Amygdala (tissue), 56 donors: ENCODE results near the gene GORASP2.

Experiments used
- DNase-seq, 56 donors: peaks; one replicate each; lab custom pipeline; 2025; lab: John Stamatoyannopoulos, UW

GORASP2 gene

GRCh38 chr2:170963386-170963785 lies 34.3 kb downstream of the GORASP2 start:
- no peak for DNase-seq

DNA sequence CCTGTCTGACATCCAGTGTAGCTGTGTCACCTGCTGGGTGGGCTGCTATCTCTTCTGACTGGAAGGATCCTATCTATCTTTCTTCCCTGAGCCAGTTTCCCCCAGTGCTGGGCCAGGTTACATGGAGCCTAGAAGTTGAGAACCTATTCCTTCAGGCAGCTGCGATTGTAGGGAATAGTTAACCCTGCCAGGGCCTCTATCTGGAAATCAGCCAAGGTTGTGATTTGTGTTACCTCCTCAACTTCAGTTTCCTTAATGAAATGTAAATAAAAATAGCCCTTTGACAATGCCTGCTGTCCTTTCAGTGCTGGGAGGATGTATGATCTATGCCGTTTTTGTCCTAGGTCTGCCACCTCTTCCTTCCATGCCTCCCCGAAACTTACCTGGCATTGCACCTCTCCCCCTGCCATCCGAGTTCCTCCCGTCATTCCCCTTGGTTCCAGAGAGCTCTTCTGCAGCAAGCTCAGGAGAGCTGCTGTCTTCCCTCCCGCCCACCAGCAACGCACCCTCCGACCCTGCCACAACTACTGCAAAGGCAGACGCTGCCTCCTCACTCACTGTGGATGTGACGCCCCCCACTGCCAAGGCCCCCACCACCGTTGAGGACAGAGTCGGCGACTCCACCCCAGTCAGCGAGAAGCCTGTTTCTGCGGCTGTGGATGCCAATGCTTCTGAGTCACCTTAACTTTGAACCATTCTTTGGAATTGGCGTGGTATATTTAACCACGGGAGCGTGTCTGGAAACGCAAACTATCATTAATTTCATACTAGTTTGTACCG lies 36.6 kb downstream of the GORASP2 start:
- no peak for DNase-seq

DNA sequence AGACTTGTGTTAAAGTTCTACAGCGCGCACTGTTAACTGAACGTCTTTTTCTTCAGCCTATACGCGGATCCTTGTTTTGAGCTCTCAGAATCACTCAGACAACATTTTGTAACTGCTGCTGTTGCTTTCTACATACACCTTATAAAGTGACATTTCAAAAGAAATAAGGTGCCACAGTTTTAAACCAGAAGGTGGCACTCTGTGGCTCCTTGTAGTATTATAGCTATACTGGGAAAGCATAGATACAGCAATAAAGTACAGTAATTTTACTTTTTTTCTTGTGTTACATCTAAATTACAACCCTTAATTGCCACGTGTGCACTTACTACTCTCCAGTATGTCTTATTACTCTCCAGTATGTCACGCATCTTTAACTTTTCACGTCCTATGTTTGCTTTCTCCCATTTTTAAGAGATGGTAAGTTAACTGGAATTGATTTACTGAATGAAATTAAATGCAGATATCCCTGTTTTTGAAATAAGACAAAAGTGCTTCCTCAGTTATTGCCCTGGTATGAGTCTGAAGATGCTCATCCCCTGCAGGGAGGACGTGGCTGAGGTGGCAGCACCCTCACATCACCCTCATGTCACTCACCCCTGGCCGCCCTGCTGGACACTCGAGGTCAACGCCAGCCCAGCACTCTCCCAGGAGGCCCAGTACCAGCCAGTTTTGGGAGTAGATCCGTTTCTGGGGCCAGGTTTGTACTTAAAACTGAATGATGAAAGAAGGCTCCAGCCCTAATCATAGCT lies 37.8 kb downstream of the GORASP2 start:
- DNase-seq, result no peak

DNA sequence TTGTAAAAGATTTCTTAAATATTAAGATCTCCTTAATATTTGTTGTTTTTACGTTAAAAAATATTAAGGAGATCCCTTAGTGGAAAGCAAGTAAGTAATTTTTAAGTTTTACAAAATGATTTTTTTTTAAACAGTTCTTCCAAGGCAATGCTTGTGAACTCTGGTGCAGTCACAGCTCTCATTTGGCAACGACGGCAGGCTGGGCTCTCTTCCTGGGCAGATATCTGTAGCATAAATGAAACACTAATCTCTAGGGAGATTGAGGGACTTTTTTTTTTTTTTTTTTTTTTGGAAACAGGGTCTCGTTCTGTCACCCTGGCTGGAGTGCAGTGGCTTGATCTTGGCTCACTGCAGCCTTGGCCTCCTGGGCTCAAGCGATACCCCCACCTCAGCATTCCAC lies 38.5 kb downstream of the GORASP2 start:
- no peak for DNase-seq

DNA sequence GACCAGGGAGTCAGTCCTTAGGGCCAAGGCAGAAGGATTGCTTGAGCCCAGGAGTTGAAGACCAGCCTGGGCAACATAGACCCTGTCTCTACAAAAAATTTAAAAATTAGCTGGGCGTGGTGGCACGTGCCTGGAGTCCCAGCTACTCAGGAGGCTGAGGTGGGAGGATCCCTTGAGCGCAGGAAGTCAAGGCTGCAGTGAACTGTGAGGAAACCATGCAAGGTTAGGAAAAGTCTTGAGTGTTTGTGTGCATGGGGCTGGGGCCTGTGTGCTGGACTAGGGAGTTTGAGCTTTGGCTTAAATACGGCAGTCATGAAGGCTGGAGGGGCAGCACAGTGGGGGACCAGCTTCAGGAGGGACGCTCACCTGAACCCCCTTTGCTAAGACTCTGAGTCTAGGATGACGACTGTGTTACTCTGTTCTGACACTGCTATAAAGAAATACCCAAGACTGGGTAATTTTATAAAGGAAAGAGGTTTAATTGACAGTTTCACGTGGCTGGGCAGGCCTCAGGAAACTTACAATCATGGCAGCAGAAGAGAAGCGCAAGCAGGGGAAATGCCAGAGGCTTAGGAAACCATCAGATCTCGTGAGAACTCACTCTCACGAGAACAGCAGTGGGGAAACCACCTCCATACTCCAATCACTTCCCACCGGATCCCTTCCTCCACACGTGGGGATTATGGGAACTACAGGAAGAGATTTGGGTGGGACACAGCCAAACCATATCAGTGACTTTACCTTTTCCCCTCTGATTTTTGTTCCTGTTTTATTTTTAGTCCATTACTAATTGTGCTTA lies 39.4 kb downstream of the GORASP2 start:
- no peak for DNase-seq

- no peak for DNase-seq
These were observed 40.0 kb downstream of the GORASP2 start for GRCh38 chr2:170969030-170969429.

DNA sequence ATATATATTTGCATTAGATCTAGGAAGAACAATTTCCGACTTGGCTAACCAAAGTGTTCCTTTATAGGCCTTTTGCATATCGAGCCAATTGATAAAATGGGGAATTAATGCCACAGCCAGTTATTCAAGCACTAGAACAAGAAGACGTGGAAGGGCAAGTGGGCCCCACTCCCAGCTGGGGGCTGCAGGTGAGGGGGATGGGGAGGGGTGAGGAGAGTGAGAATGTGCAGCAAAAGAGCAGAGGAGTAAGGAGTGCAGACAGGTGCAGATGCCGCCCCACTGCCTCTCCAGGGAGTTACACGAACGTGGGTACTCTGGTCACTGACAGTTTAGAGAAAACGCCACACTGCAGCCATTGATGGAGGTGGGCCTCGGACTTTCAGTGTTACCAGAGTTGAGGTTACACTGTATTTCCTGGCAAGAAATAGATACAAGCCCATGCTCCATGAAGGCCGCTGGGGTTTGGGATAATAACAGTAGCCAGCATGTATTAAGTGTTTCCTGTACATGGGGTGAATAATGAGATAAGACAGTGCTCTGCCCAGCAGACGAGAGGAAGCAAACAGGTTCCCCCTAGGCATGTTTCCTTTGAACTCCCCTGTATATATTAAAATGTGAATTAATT lies 40.9 kb downstream of the GORASP2 start:
- DNase-seq, result no peak

DNA sequence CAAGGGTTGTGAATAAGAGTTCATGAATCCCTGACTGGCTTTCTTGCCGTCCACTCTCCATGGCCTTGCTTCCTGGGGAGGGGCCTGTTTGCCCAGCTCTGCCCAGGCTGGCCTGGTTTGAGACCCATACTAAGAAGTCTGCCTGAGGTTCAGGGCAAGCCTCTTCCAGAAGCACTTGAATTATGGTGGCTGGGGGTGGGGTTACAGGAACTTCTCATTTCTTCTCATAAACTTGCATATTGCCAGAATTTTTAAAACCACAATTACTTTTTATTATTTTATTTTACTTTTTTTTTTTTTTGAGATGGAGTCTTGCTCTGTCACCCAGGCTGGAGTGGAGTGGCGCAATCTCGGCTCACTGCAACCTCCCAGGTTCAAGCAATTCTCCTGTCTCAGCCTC lies 42.0 kb downstream of the GORASP2 start:
- no peak for DNase-seq

- DNase-seq, result peak in 1 of 56 donors; percentile 4
These were observed 43.5 kb downstream of the GORASP2 start for GRCh38 chr2:170972296-170973224.

DNA sequence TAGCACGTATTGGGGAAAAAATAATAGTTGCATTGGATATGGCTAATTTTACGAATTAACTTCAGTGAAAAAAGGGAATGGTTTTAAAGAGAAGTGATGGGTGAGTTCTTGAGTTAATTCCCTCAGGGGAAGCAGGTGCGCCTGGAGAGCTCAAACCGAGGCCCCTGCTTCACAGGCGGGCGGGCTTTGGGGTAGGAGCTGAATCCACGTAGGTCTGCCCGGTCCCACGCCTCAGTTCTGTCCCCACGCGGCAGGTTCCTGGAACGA lies 44.1 kb downstream of the GORASP2 start:
- no peak for DNase-seq

DNA sequence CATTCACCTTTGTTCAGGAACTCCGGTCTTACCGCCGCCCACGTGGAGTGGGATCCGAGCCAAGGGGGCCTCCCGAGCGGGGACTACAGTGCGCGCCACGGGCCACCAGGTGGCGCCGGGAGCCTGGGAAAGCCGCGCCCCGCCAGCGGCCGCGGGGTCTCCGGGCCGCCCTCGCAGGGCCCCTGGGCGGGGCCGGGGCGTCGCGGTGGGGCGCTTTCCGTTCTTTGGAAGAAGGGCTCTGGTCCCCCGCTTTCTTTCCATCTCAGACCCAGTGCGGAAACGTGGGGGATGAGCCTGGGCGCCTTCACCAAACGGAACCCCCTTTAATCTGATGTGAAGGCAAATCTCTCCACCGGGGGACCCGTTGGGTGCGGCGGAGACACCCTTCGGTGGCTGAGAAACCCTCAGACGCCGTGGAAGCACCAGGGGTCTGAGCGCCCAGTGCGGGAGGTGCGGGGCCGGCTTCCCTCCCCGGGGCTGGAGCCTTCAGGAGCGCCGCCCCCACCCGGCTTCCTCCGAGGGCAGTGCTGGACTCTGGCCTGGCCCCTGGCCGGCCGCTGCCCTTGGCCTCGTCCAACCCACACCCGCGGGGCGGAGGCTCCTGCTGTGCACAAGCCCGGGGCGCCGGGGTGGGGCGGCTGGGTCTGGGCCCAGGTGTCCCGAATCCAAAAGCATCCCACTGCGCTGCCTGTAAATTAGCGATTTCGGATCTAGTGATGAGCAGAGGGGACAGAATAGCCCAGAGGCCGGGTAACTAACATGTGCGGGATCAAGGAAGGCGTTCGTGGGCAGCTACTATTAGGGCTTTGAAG lies 44.6 kb downstream of the GORASP2 start:
- peak in 53 of 56 donors; percentile 4 to 85 (median 59) for DNase-seq

DNA sequence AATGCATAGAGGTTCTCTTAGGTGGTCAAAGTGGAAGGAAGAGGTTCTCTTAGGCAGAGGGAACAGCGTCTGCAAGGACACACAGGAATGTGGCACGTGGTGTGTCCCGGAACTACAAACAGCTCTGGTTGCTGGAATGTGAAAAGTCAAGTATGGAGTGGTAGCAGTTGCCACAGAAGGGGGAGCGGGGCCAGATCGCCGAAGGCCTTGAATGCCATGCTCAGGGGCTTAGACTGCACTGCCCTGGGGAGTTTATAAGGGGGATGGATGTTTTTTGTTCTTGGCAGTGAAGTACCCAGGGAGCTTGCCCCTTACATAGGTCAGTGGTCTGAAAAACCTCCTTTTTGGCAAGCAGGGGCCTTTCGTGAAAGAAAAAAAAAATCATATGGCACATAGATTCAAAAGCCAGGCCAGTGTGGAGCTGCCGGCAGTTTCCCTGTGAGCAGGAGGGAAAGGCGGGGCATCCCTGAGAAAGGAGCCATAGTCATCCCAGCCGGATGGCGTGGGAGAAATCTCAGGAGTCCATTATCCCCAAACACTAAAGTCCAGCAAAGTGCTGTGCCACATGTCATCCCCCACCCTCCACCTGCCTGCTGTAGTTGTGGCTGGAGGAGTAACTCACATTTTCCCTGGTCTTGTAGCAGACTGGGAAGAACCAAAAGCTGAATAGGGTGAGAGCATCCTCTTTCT lies 45.4 kb downstream of the GORASP2 start:
- no peak for DNase-seq

DNA sequence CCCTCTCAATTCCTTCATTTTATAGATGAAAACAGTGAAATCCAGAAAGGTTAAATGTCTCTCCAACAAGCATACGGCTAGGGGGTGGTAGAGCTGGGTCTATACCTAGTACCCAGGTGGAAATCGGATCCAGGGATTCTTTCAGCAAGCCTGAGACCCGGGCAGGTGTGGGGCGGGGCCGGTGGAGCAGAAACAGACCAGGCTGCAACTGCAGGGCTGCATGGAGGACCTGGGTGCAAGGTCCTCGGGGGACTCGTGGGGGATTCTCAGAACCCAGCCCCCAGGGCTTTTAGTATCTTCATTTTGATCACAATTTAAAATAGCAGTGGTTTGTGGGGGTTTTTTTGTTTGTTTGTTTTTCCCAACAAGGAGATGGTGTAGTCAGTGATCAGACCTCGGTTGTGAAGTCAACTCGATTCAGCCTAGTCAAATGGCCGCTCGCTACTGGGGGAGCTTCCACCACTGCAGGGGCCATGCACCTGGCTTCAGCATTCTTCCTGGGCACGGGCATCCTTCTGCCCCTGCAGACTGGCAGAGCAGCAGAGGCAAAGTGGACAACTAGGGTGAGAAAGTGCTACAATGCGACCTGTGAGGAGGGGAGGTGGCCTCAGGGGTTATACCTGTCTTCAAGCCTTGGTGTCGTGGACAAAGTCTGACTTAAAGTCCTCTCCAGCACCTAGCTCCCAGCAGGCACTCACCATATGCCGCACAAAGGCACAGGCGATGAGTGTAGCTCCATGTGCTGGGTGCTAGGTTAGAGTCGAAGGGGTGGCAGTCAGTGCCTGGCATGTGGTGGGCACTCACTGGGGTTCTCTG lies 46.3 kb downstream of the GORASP2 start:
- no peak for DNase-seq

DNA sequence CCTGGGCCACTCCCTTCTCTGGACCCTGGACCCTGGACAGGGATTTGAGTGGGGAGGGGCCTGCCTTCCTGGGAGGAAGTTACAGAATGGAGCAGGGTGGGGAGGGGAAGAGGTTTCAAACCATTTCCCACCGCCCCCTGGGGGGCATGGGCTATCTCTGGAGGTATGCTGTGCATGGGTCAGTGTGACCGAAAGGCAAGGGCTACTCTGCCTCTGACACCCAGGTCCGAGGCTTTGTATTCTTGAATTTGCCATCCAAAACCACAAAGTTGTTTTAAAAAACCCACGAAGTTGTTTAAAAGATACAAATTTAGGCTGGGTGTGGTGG lies 46.9 kb downstream of the GORASP2 start:
- no peak for DNase-seq

DNA sequence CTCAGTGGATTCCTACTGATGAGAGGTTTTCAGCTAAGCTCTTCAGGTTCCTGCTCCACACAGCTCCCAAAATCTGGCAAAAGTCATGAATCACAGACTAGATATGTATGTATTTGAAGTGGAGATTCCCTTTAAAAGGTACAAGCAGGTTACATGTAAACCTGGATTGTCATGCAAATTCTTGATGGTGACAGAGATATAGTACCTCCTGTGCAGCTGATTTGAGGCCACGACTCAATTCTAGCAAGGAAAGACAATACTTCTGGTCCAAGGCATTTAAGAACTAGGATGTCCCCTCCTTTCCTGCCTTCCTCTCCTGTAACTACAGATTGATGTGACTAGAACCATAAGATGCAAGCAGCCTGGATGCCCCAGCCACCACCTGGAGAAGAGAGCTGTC lies 55.0 kb downstream of the GORASP2 start:
- no peak for DNase-seq

GRCh38 chr2:170985407-170985806 lies 56.4 kb downstream of the GORASP2 start:
- no peak for DNase-seq

GRCh38 chr2:170986566-170987258 lies 57.7 kb downstream of the GORASP2 start:
- DNase-seq, result no peak
